ENCODE measurements around the gene ZNF197. TPM values are rescaled to one million over a fixed set of nuclear protein-coding genes. Genes with fewer than 3 reads are reported as not detected.
A peak's percentile ranks its signal among the peaks of the same experiment; 100 is the strongest.

ZNF197 gene
- total RNA-seq, 2 experiments from 2014 or later = 2.8 to 4.8 TPM

DNA sequence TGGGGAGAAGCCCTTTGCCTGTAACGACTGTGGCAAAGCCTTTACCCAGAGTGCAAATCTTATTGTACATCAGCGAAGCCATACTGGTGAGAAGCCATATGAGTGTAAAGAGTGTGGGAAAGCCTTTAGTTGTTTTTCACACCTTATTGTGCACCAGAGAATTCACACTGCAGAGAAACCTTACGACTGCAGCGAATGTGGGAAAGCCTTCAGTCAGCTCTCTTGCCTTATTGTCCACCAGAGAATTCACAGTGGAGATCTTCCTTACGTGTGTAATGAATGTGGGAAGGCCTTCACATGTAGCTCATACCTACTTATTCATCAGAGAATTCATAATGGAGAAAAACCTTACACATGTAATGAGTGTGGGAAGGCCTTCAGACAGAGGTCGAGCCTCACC lies 34.6 kb downstream of the ZNF197 start:
- Histone ChIP-seq H4K20me1 (ENCODE audit: insufficient read depth, low read length) (no peaks in the 10 kb centered on the region), H3K9me3 (ENCODE audit: low read length) (no peaks in the 10 kb centered on the region), H3K4me2 (ENCODE audit: low read length) (no peak overlapping the region), H3K36me3 (ENCODE audit: insufficient read depth, low read length) (peaks cover 61% of the 10 kb centered on the region), H3K27ac (ENCODE audit: low read depth, low read length, poor library complexity, severe bottlenecking) (no peak overlapping the region), H3K9me2 (ENCODE audit: insufficient read depth, low read length) (no peaks in the 10 kb centered on the region), H2AFZ (ENCODE audit: low read length) (no peak overlapping the region), H3K79me2 (ENCODE audit: insufficient read depth, low read depth, low read length) (no peaks in the 10 kb centered on the region), H3K4me1 (ENCODE audit: insufficient read depth, low read length, poor library complexity, severe bottlenecking) (no peaks in the 10 kb centered on the region), H3K4me3 (ENCODE audit: low read depth, low read length, poor library complexity, severe bottlenecking) (no peak overlapping the region)
- intact Hi-C loops (cut with micrococcal nuclease; ENCODE audit: unreplicated experiment) = no loop called here
- DNase-seq (ENCODE audit: low spot score) = no peak
- CTCF ChIA-PET (ENCODE audit: unreplicated experiment) = no interaction called here
- no TSS peak for BruUV-seq (replicated peaks)
- no peak for TF ChIP-seq EZH2phosphoT487 (IDR thresholded peaks at IDR 0.05; ENCODE audit: borderline replicate concordance, low read depth, low read length)
- TF ChIP-seq, protein P1, sequence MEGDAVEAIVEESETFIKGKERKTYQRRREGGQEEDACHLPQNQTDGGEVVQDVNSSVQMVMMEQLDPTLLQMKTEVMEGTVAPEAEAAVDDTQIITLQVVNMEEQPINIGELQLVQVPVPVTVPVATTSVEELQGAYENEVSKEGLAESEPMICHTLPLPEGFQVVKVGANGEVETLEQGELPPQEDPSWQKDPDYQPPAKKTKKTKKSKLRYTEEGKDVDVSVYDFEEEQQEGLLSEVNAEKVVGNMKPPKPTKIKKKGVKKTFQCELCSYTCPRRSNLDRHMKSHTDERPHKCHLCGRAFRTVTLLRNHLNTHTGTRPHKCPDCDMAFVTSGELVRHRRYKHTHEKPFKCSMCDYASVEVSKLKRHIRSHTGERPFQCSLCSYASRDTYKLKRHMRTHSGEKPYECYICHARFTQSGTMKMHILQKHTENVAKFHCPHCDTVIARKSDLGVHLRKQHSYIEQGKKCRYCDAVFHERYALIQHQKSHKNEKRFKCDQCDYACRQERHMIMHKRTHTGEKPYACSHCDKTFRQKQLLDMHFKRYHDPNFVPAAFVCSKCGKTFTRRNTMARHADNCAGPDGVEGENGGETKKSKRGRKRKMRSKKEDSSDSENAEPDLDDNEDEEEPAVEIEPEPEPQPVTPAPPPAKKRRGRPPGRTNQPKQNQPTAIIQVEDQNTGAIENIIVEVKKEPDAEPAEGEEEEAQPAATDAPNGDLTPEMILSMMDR (conservative IDR thresholded peaks at IDR 0.05; ENCODE audit: low read length) = no peak
- POLR2A ChIA-PET = no interaction called here

GRCh38 chr3:44661189-44661588 lies 36.4 kb downstream of the ZNF197 start:
- H3K4me3 ChIP-seq (ENCODE audit: low read depth, low read length, poor library complexity, severe bottlenecking) = no peak overlapping the region
- no peaks in the 10 kb centered on the region for H3K9me3 ChIP-seq (ENCODE audit: low read length)
- no peaks in the 10 kb centered on the region for H4K20me1 ChIP-seq (ENCODE audit: insufficient read depth, low read length)
- H3K9me2 ChIP-seq (ENCODE audit: insufficient read depth, low read length) = no peaks in the 10 kb centered on the region
- H3K27ac ChIP-seq (ENCODE audit: low read depth, low read length, poor library complexity, severe bottlenecking) = no peak overlapping the region
- no peaks in the 10 kb centered on the region for H3K4me1 ChIP-seq (ENCODE audit: insufficient read depth, low read length, poor library complexity, severe bottlenecking)
- H3K36me3 ChIP-seq (ENCODE audit: insufficient read depth, low read length) = peaks cover 50% of the 10 kb centered on the region
- intact Hi-C loops (cut with micrococcal nuclease; ENCODE audit: unreplicated experiment) = no loop called here
- ChIA-PET CTCF (ENCODE audit: unreplicated experiment) (no interaction called here), POLR2A (no interaction called here)
- BruUV-seq (replicated peaks) = no TSS peak
- no peak overlapping the region for H2AFZ ChIP-seq (ENCODE audit: low read length)
- no peaks in the 10 kb centered on the region for H3K79me2 ChIP-seq (ENCODE audit: insufficient read depth, low read depth, low read length)
- TF ChIP-seq, protein P1 (conservative IDR thresholded peaks at IDR 0.05; ENCODE audit: low read length) = peak; percentile 51
- TF ChIP-seq EZH2phosphoT487 (IDR thresholded peaks at IDR 0.05; ENCODE audit: borderline replicate concordance, low read depth, low read length) = no peak
- peak; percentile 12 for DNase-seq (ENCODE audit: low spot score)
- H3K4me2 ChIP-seq (ENCODE audit: low read length) = no peak overlapping the region

DNA sequence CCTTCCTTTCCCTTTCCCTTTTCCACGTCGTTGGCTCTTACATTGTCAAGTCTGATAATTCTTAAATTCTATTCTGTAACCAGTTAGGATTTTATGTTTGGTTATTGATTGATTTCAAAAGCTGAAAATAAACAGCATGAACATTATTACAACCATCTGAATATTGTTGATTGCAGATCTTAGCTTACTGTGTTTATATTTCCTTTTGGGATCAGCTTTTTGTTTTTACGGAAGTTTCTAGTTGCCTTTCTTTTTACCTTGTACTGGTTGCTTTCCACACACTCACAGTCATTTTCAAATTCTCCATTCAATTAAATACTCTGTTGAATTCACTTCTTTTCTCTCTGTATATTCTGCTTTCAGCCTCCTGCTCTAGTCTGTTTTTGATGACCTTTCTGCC lies 40.3 kb downstream of the ZNF197 start:
- H4K20me1 ChIP-seq (ENCODE audit: insufficient read depth, low read length) = no peaks in the 10 kb centered on the region
- H3K4me1 ChIP-seq (ENCODE audit: insufficient read depth, low read length, poor library complexity, severe bottlenecking) = no peaks in the 10 kb centered on the region
- no peak overlapping the region for H2AFZ ChIP-seq (ENCODE audit: low read length)
- BruUV-seq (replicated peaks) = no TSS peak
- peaks cover 13% of the 10 kb centered on the region for H3K36me3 ChIP-seq (ENCODE audit: insufficient read depth, low read length)
- no peak for TF ChIP-seq EZH2phosphoT487 (IDR thresholded peaks at IDR 0.05; ENCODE audit: borderline replicate concordance, low read depth, low read length)
- TF ChIP-seq, protein P1 (conservative IDR thresholded peaks at IDR 0.05; ENCODE audit: low read length) = no peak
- intact Hi-C loops (cut with micrococcal nuclease; ENCODE audit: unreplicated experiment) = no loop called here
- ChIA-PET POLR2A (no interaction called here), CTCF (ENCODE audit: unreplicated experiment) (interaction anchor here (0.6 kb wide), 1 partner anchor 46 kb away, joined by 3 read pairs; no protein-coding TSS in a partner anchor)
- H3K27ac ChIP-seq (ENCODE audit: low read depth, low read length, poor library complexity, severe bottlenecking) = no peak overlapping the region
- no peak for DNase-seq (ENCODE audit: low spot score)
- H3K79me2 ChIP-seq (ENCODE audit: insufficient read depth, low read depth, low read length) = no peaks in the 10 kb centered on the region
- no peak overlapping the region for H3K4me2 ChIP-seq (ENCODE audit: low read length)
- no peaks in the 10 kb centered on the region for H3K9me3 ChIP-seq (ENCODE audit: low read length)
- H3K9me2 ChIP-seq (ENCODE audit: insufficient read depth, low read length) = no peaks in the 10 kb centered on the region
- H3K4me3 ChIP-seq (ENCODE audit: low read depth, low read length, poor library complexity, severe bottlenecking) = no peak overlapping the region

Data from OCI-LY7 (cell line).